Urinary bladder (tissue), 4 donors: ENCODE measurements around the gene TAF12. TPM values are rescaled to one million over a fixed set of nuclear protein-coding genes. Genes with fewer than 3 reads are reported as not detected.
"Not testable (repeated sequence)": the region's sequence is repeated elsewhere in the genome, so short reads cannot be mapped to it uniquely, and the experiment has no call there.

Source experiments
- DNase-seq: peaks from one replicate; pipeline ENCODE4 v3.0.0-alpha.2; 2015; ENCODE audit errors: extremely low spot score
- H3K27ac ChIP-seq: one replicate; pipeline ENCODE4 v1.5.1; 2013; ENCODE audit warnings: low read depth, mild to moderate bottlenecking, moderate library complexity
- H3K36me3 ChIP-seq: one replicate; pipeline ENCODE4 v1.6.1; 2013; ENCODE audit warnings: mild to moderate bottlenecking, moderate library complexity; ENCODE audit not compliant: insufficient read depth
- H3K4me1 ChIP-seq: one replicate; pipeline ENCODE4 v1.6.1; 2013; ENCODE audit warnings: mild to moderate bottlenecking, moderate library complexity; ENCODE audit not compliant: insufficient read depth
- H3K4me3 ChIP-seq: one replicate; pipeline ENCODE4 v1.5.1; 2013; ENCODE audit warnings: low read depth, low read length
- WGBS: extraction: QIAGEN DNeasy Blood & Tissue Kit; methylation state at CpG from one replicate; pipeline ENCODE4 v1.1.7; 2013; 5-methylcytosine and 5-hydroxymethylcytosine counted together
- polyA plus RNA-seq: library from polyadenylated mRNA; stranded (reverse); fragments of 200-250 nt; gene quantifications from one replicate; pipeline ENCODE4 v1.2.3, GENCODE V29; 2013
- total RNA-seq: library from RNA; depleted of rRNA; stranded (reverse); fragments of >200 nt; gene quantifications from one replicate; pipeline ENCODE4 v1.2.3, GENCODE V29; 2014
- donor health status: healthy with polysubstance abuse.
- donor health status: healthy.

Gene TAF12
- total and polyA plus RNA-seq, 2 donors, result 23.8 to 25.6 TPM

- Histone ChIP-seq H3K36me3 (peaks cover 4% of the 10 kb centered on the region), H3K27ac (peak overlapping the region; percentile 91), H3K4me1 (no peaks in the 10 kb centered on the region), H3K4me3 (peak overlapping the region; percentile 98)
- no peak for DNase-seq
- under 1% methylated on average over 10 of the region's 10 CpGs for WGBS
These were observed 60.6 kb downstream of the TAF12 start for GRCh38 chr1:28582248-28582615.

GRCh38 chr1:28581531-28582247 lies 61.2 kb downstream of the TAF12 start:
- under 1% methylated on average over 75 of the region's 75 CpGs for WGBS
- H3K4me3 ChIP-seq, result peak overlapping the region; percentile 98
- peaks cover 4% of the 10 kb centered on the region for H3K36me3 ChIP-seq
- no peaks in the 10 kb centered on the region for H3K4me1 ChIP-seq
- DNase-seq, result peak; percentile 89
- peak overlapping the region; percentile 93 for H3K27ac ChIP-seq

GRCh38 chr1:28580722-28581530 lies 61.9 kb downstream of the TAF12 start:
- peak overlapping the region; percentile 93 for H3K27ac ChIP-seq
- no peak for DNase-seq
- WGBS, result under 1% methylated on average over 26 of the region's 26 CpGs

GRCh38 chr1:28579401-28579800 lies 63.5 kb downstream of the TAF12 start:
- no peak for DNase-seq
- no peak overlapping the region for H3K4me3 ChIP-seq
- H3K36me3 ChIP-seq, result peaks cover 4% of the 10 kb centered on the region
- H3K4me1 ChIP-seq, result no peaks in the 10 kb centered on the region
- H3K27ac ChIP-seq, result no peak overlapping the region
- 77% methylated on average over 1 of the region's 1 CpG for WGBS

More at GRCh38 chr1:28580722-28581530, 61.9 kb downstream of the TAF12 start:
- Histone ChIP-seq H3K36me3 (peaks cover 4% of the 10 kb centered on the region), H3K4me1 (no peaks in the 10 kb centered on the region), H3K4me3 (peak overlapping the region; percentile 98)

- no peak for DNase-seq
- Histone ChIP-seq H3K4me1 (no peaks in the 10 kb centered on the region), H3K36me3 (peaks cover 4% of the 10 kb centered on the region), H3K4me3 (no peak overlapping the region), H3K27ac (no peak overlapping the region)
- 74% methylated on average over 6 of the region's 6 CpGs for WGBS
These were observed 64.1 kb downstream of the TAF12 start for GRCh38 chr1:28578696-28579218.

- DNase-seq, result no peak
- H3K36me3 ChIP-seq, result peaks cover 4% of the 10 kb centered on the region
- H3K4me3 ChIP-seq, result no peak overlapping the region
- no peak overlapping the region for H3K27ac ChIP-seq
- H3K4me1 ChIP-seq, result no peaks in the 10 kb centered on the region
- 67% methylated on average over 6 of the region's 6 CpGs for WGBS
These were observed 64.9 kb downstream of the TAF12 start for GRCh38 chr1:28577738-28578536.

- Histone ChIP-seq H3K4me1 (no peaks in the 10 kb centered on the region), H3K27ac (no peak overlapping the region), H3K36me3 (peaks cover 4% of the 10 kb centered on the region), H3K4me3 (no peak overlapping the region)
- WGBS, result 78% methylated on average over 1 of the region's 1 CpG
- no peak for DNase-seq
These were observed 65.7 kb downstream of the TAF12 start for GRCh38 chr1:28577052-28577678.

- 98% methylated on average over 11 of the region's 11 CpGs for WGBS
- Histone ChIP-seq H3K4me1 (no peaks in the 10 kb centered on the region), H3K27ac (no peak overlapping the region), H3K36me3 (peaks cover 10% of the 10 kb centered on the region), H3K4me3 (no peak overlapping the region)
- DNase-seq, result no peak
These were observed 69.3 kb downstream of the TAF12 start for GRCh38 chr1:28573564-28573963.

- H3K36me3 ChIP-seq, H3K27ac ChIP-seq, H3K4me3 ChIP-seq, DNase-seq, H3K4me1 ChIP-seq: not testable (repeated sequence)
- 91% methylated on average over 12 of the region's 12 CpGs for WGBS
These were observed 70.0 kb downstream of the TAF12 start for GRCh38 chr1:28572891-28573290.

GRCh38 chr1:28571911-28572310 lies 71.0 kb downstream of the TAF12 start:
- 92% methylated on average over 4 of the region's 4 CpGs for WGBS
- Histone ChIP-seq H3K4me1 (no peaks in the 10 kb centered on the region), H3K4me3 (no peak overlapping the region), H3K27ac (no peak overlapping the region), H3K36me3 (peaks cover 10% of the 10 kb centered on the region)
- no peak for DNase-seq

GRCh38 chr1:28566931-28567330 lies 75.9 kb downstream of the TAF12 start:
- Histone ChIP-seq H3K36me3 (peaks cover 10% of the 10 kb centered on the region), H3K4me1 (no peaks in the 10 kb centered on the region), H3K27ac (no peak overlapping the region), H3K4me3 (no peak overlapping the region)
- DNase-seq, result no peak
- 89% methylated on average over 2 of the region's 2 CpGs for WGBS

- Histone ChIP-seq H3K4me1 (no peaks in the 10 kb centered on the region), H3K4me3 (no peak overlapping the region), H3K36me3 (peaks cover 13% of the 10 kb centered on the region), H3K27ac (no peak overlapping the region)
- no peak for DNase-seq
- over 99% methylated on average over 6 of the region's 6 CpGs for WGBS
These were observed 77.1 kb downstream of the TAF12 start for GRCh38 chr1:28565726-28566125.

GRCh38 chr1:28565040-28565439 lies 77.8 kb downstream of the TAF12 start:
- no peaks in the 10 kb centered on the region for H3K4me1 ChIP-seq
- no peak for DNase-seq
- peaks cover 12% of the 10 kb centered on the region for H3K36me3 ChIP-seq
- H3K27ac ChIP-seq, result no peak overlapping the region
- no peak overlapping the region for H3K4me3 ChIP-seq
- WGBS, result 97% methylated on average over 7 of the region's 7 CpGs
